Kasumi-1 (cell line): Measurements from ENCODE around the gene TAS2R1.

Experiments used
- DNase-seq, 2 experiments: peaks; one replicate each; lab custom pipeline; 2025; lab: John Stamatoyannopoulos, UW

The TAS2R1 gene

GRCh38 chr5:9630251-9630650 is at the start of gene TAS2R1:
TAS2R1 (minus strand) TSS chr5:9630351; CDS start chr5:9630032, 319 bp downstream.
- DNase-seq: no peak

GRCh38 chr5:9670371-9670770 is 40.2 kb upstream of the TAS2R1 start:
- DNase-seq: no peak

- no peak for DNase-seq
These were observed 37.8 kb upstream of the TAS2R1 start for GRCh38 chr5:9667906-9668305.

GRCh38 chr5:9663891-9664290 is 33.7 kb upstream of the TAS2R1 start:
- DNase-seq: no peak

- DNase-seq: no peak
These were observed 31.3 kb upstream of the TAS2R1 start for GRCh38 chr5:9661316-9662015.

- DNase-seq: no peak
These were observed 28.6 kb upstream of the TAS2R1 start for GRCh38 chr5:9658706-9659105.

GRCh38 chr5:9657819-9658218 is 27.7 kb upstream of the TAS2R1 start:
- no peak for DNase-seq

- peak; percentile 12 to 32 for DNase-seq
These were observed 25.5 kb upstream of the TAS2R1 start for GRCh38 chr5:9655641-9656040.

- no peak for DNase-seq
These were observed 24.7 kb upstream of the TAS2R1 start for GRCh38 chr5:9654886-9655285.

- no peak for DNase-seq
These were observed 23.7 kb upstream of the TAS2R1 start for GRCh38 chr5:9653811-9654210.

- DNase-seq: no peak
These were observed 22.9 kb upstream of the TAS2R1 start for GRCh38 chr5:9653061-9653460.

GRCh38 chr5:9652295-9652694 is 22.1 kb upstream of the TAS2R1 start:
- DNase-seq: no peak

GRCh38 chr5:9646843-9647242 is 16.7 kb upstream of the TAS2R1 start:
- no peak for DNase-seq

GRCh38 chr5:9644630-9645029 is 14.5 kb upstream of the TAS2R1 start:
- no peak for DNase-seq

GRCh38 chr5:9642621-9643020 is 12.5 kb upstream of the TAS2R1 start:
- DNase-seq: no peak

GRCh38 chr5:9641806-9642355 is 11.7 kb upstream of the TAS2R1 start:
- DNase-seq: no peak

- no peak for DNase-seq
These were observed 2.3 kb upstream of the TAS2R1 start for GRCh38 chr5:9632495-9632894.

GRCh38 chr5:9627541-9627940 is 2.6 kb downstream of the TAS2R1 start:
- no peak for DNase-seq

GRCh38 chr5:9626955-9627354 is 3.2 kb downstream of the TAS2R1 start:
- DNase-seq: no peak

GRCh38 chr5:9625731-9626130 is 4.4 kb downstream of the TAS2R1 start:
- no peak for DNase-seq

- DNase-seq: no peak
These were observed 4.9 kb downstream of the TAS2R1 start for GRCh38 chr5:9625286-9625685.

- no peak for DNase-seq
These were observed 5.8 kb downstream of the TAS2R1 start for GRCh38 chr5:9624196-9624947.

- no peak for DNase-seq
These were observed 6.5 kb downstream of the TAS2R1 start for GRCh38 chr5:9623661-9624060.
